H9 (cell line): ENCODE data around the gene MTSS2. TPM values are rescaled to one million over a fixed set of nuclear protein-coding genes. Genes with fewer than 3 reads are reported as not detected.
"Not testable (repeated sequence)": the region's sequence is repeated elsewhere in the genome, so short reads cannot be mapped to it uniquely, and the experiment has no call there.

Source experiments
- DNase-seq: peaks from one replicate; pipeline ENCODE4 v3.0.0-alpha.2; 2017
- H2AFZ ChIP-seq: one replicate; pipeline ENCODE4 v1.6.1; 2013; ENCODE audit warnings: mild to moderate bottlenecking, low read length, control low read depth, moderate library complexity
- H2AK5ac ChIP-seq: 2 replicates; pipeline ENCODE4 v1.6.1; 2013; ENCODE audit warnings: low read length, control low read depth, mixed read lengths; ENCODE audit not compliant: insufficient read length
- H2BK120ac ChIP-seq: one replicate; pipeline ENCODE4 v1.6.1; 2013; ENCODE audit warnings: low read depth, mild to moderate bottlenecking, low read length, control low read depth, inconsistent platforms; ENCODE audit not compliant: poor library complexity, severe bottlenecking
- H2BK12ac ChIP-seq: 2 replicates; pipeline ENCODE4 v1.6.1; 2013; ENCODE audit warnings: low read length, control low read depth, mixed read lengths, low read depth; ENCODE audit not compliant: insufficient read length
- H2BK15ac ChIP-seq: 2 replicates; pipeline ENCODE4 v1.6.1; 2013; ENCODE audit warnings: low read depth, low read length, control low read depth
- H2BK20ac ChIP-seq: one replicate; pipeline ENCODE4 v1.6.1; 2013; ENCODE audit warnings: low read depth, mild to moderate bottlenecking, low read length, control low read depth, inconsistent platforms; ENCODE audit not compliant: poor library complexity, severe bottlenecking
- H2BK5ac ChIP-seq: 2 replicates; pipeline ENCODE4 v1.6.1; 2013; ENCODE audit warnings: low read length, control low read depth, mixed read lengths; ENCODE audit not compliant: insufficient read length
- H3K14ac ChIP-seq: 2 replicates; pipeline ENCODE4 v1.6.1; 2013; ENCODE audit warnings: low read length, control low read depth; ENCODE audit not compliant: insufficient read depth
- H3K18ac ChIP-seq: 2 replicates; pipeline ENCODE4 v1.6.1; 2013; ENCODE audit warnings: low read depth, mild to moderate bottlenecking, mixed read lengths, low read length, control low read depth; ENCODE audit not compliant: insufficient read length
- H3K23ac ChIP-seq: 2 replicates; pipeline ENCODE4 v1.6.1; 2013; ENCODE audit warnings: low read length, control low read depth, mixed read lengths, low read depth; ENCODE audit not compliant: insufficient read length
- H3K23me2 ChIP-seq: 2 replicates; pipeline ENCODE4 v1.6.1; 2013; ENCODE audit warnings: low read depth, mild to moderate bottlenecking, mixed read lengths, low read length, control low read depth; ENCODE audit not compliant: insufficient read length, poor library complexity, severe bottlenecking
- H3K27ac ChIP-seq: 2 replicates; pipeline ENCODE4 v1.5.1; 2013; ENCODE audit warnings: low read length, control low read depth, mixed read lengths, low read depth; ENCODE audit not compliant: insufficient read length
- H3K27me3 ChIP-seq: 2 replicates; pipeline ENCODE4 v1.6.1; 2013; ENCODE audit warnings: low read length, control low read depth, inconsistent platforms; ENCODE audit not compliant: insufficient read depth
- H3K4ac ChIP-seq: 2 replicates; pipeline ENCODE4 v1.6.1; 2013; ENCODE audit warnings: low read depth, mild to moderate bottlenecking, control low read depth, inconsistent platforms, low read length, moderate library complexity
- H3K4me1 ChIP-seq: 2 replicates; pipeline ENCODE4 v1.6.1; 2013; ENCODE audit warnings: low read length, control low read depth, inconsistent platforms; ENCODE audit not compliant: insufficient read depth
- H3K4me2 ChIP-seq: 2 replicates; pipeline ENCODE4 v1.6.1; 2013; ENCODE audit warnings: low read length, control low read depth, mixed read lengths; ENCODE audit not compliant: insufficient read length, insufficient read depth
- H3K56ac ChIP-seq: 2 replicates; pipeline ENCODE4 v1.6.1; 2013; ENCODE audit warnings: low read depth, mild to moderate bottlenecking, mixed read lengths, low read length, control low read depth; ENCODE audit not compliant: insufficient read length
- H3K79me1 ChIP-seq: 2 replicates; pipeline ENCODE4 v1.6.1; 2013; ENCODE audit warnings: low read depth, mild to moderate bottlenecking, moderate library complexity, low read length, control low read depth, inconsistent platforms; ENCODE audit not compliant: insufficient read depth, poor library complexity, severe bottlenecking
- H3K79me2 ChIP-seq: 2 replicates; pipeline ENCODE4 v1.6.1; 2013; ENCODE audit warnings: low read length, control low read depth, inconsistent platforms; ENCODE audit not compliant: insufficient read depth
- H3K9ac ChIP-seq: 2 replicates; pipeline ENCODE4 v1.6.1; 2013; ENCODE audit warnings: low read length, control low read depth, mixed read lengths; ENCODE audit not compliant: insufficient read length; ENCODE audit errors: extremely low read depth
- H3K9me3 ChIP-seq: one replicate; pipeline ENCODE4 v1.6.1; 2013; ENCODE audit warnings: low read depth, low read length, inconsistent platforms; ENCODE audit not compliant: control insufficient read depth
- H3T11ph ChIP-seq: one replicate; pipeline ENCODE4 v1.6.1; 2013; ENCODE audit warnings: mild to moderate bottlenecking, low read length, control low read depth, inconsistent platforms
- H4K20me1 ChIP-seq: one replicate; pipeline ENCODE4 v1.6.1; 2013; ENCODE audit not compliant: control insufficient read depth, insufficient read length, insufficient read depth
- H4K5ac ChIP-seq: 2 replicates; pipeline ENCODE4 v1.6.1; 2013; ENCODE audit warnings: low read depth, mild to moderate bottlenecking, mixed read lengths, low read length, control low read depth; ENCODE audit not compliant: insufficient read length
- H4K8ac ChIP-seq: replicated peaks from 2 replicates; pipeline ENCODE4 v1.6.1; 2013; ENCODE audit warnings: low read length, control low read depth, mixed read lengths, low read depth; ENCODE audit not compliant: insufficient read length
- H4K91ac ChIP-seq: 2 replicates; pipeline ENCODE4 v1.6.1; 2013; ENCODE audit warnings: low read depth, mild to moderate bottlenecking, moderate library complexity, mixed read lengths, low read length, control low read depth; ENCODE audit not compliant: insufficient read length
- H3K27ac Mint-ChIP-seq, 3 experiments: 2 replicates in 2 of 3; 3 replicates in 1 of 3; pipeline ENCODE4 v1.8.0; 2020 to 2021; ENCODE audit warnings: mixed read lengths in 3 of 3, mild to moderate bottlenecking in 1 of 3, moderate library complexity in 1 of 3
- H3K27me3 Mint-ChIP-seq: 2 replicates; pipeline ENCODE4 v1.8.0; 2021; ENCODE audit warnings: low read depth, mild to moderate bottlenecking, moderate library complexity, mixed read lengths
- H3K36me3 Mint-ChIP-seq, 3 experiments: 2 replicates in 2 of 3; 3 replicates in 1 of 3; pipeline ENCODE4 v1.8.0; 2020 to 2021; ENCODE audit warnings: low read depth in 3 of 3, mixed read lengths in 3 of 3; ENCODE audit not compliant: insufficient read depth in 1 of 3
- H3K4me1 Mint-ChIP-seq, 2 experiments: 2 replicates each; pipeline ENCODE4 v1.8.0; 2020; ENCODE audit warnings: mixed read lengths in 2 of 2
- H3K4me3 Mint-ChIP-seq, 2 experiments: 2 replicates in 1 of 2; 3 replicates in 1 of 2; pipeline ENCODE4 v1.8.0; 2020 to 2021; ENCODE audit warnings: mild to moderate bottlenecking in 2 of 2, mixed read lengths in 2 of 2, moderate library complexity in 1 of 2
- H3K9me3 Mint-ChIP-seq, 2 experiments: 2 replicates in 1 of 2; 3 replicates in 1 of 2; pipeline ENCODE4 v1.8.0; 2020; ENCODE audit warnings: mild to moderate bottlenecking in 2 of 2, mixed read lengths in 2 of 2, moderate library complexity in 1 of 2
- WGBS: extraction: QIAGEN DNeasy Blood & Tissue Kit; methylation state at CpG from one replicate; pipeline ENCODE4 v1.1.7; 2013; ENCODE audit warnings: missing lambda C conversion rate, low lambda C conversion rate, mixed read lengths; ENCODE audit not compliant: insufficient read length; ENCODE audit errors: extremely low coverage; 5-methylcytosine and 5-hydroxymethylcytosine counted together
- total RNA-seq: library from RNA; stranded (reverse); gene quantifications from 2 replicates; pipeline ENCODE4 v1.2.1, GENCODE V29; 2021
- TF ChIP-seq, protein P1 (sequence below): fragments of 200-600 bp; sonication (generic); conservative IDR thresholded peaks from 3 replicates; pipeline ENCODE4 v1.8.0; 2021; ENCODE audit warnings: antibody characterized with exemption, mild to moderate bottlenecking

MTSS2 gene
- total RNA-seq, 1 experiment from 2014 or later = 41.0 TPM

DNA sequence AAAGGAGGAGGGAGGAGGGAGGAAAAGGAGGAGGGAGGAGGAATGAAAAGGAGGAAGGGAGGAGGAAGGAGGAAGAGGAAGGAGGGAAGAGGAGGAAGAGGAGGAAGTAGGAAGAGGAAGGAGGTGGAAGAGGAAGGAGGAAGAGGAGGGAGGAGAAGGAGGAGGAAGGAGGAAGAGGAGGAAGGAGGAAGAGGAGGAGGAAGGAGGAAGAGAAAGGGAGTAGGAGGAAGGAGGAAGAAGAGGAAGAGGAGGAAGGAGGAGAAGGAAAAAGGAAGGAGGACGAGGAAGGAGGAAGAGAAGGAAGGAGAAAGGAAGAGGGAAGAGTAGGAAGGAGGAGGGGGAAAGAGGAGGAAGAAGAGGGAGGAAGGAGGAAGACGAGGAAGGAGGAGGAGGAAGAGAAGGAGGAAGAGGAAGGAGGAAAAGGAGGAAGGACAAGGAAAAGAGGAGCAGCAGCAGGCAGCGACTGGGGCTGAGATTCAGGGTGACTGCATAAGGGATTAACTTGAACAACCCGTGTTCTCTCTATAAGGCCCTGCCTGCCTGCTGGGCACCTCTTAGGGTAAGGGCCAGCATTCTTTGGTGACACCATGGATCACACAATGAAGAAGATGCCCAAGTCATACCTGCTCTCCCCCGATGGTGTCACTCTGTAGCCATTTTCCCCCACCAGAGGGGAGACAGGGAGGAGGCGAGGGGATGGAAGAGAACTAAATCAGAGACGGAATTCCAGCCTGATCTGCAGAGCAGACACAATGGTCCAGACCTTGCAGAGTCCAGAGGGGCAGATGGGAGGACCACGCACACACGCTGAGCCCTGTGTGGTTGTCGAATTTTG is 40.9 kb downstream of the MTSS2 start:
- Histone ChIP-seq H4K8ac (no peak overlapping the region), H3K9ac (no peak overlapping the region), H2BK120ac (no peak overlapping the region), H3K14ac (no peak overlapping the region), H3K18ac (no peak overlapping the region), H2AFZ (no peak overlapping the region), H2BK15ac (no peak overlapping the region), H3K56ac (no peak overlapping the region), H3K23ac (no peak overlapping the region), H3T11ph (no peak overlapping the region), H3K27ac (no peak overlapping the region), H3K9me3 (no peaks in the 10 kb centered on the region), H4K91ac (no peak overlapping the region), H3K79me1 (no peaks in the 10 kb centered on the region), H3K23me2 (no peaks in the 10 kb centered on the region), H3K4me1 (no peaks in the 10 kb centered on the region), H2BK5ac (no peak overlapping the region), H2AK5ac (no peak overlapping the region), H3K4ac (no peak overlapping the region), H4K5ac (no peak overlapping the region), H3K27me3 (no peaks in the 10 kb centered on the region), H2BK12ac (no peak overlapping the region), H3K79me2 (no peaks in the 10 kb centered on the region), H4K20me1 (no peaks in the 10 kb centered on the region), H2BK20ac (no peak overlapping the region), H3K4me2 (no peak overlapping the region)
- Mint-ChIP-seq H3K27me3 (no peaks in the 10 kb centered on the region; the same call in 1 of the 2 replicates), H3K4me1 (peaks cover 5 to 6% of the 10 kb centered on the region in 2 experiments), H3K9me3 (peaks cover 4 to 6% of the 10 kb centered on the region in 2 experiments; a peak in 2 of 5 replicates), H3K36me3 (peaks cover 0 to 11% (median 6%) of the 10 kb centered on the region in 3 experiments; a peak in 6 of 7 replicates), H3K27ac (peak overlapping the region in 1 of 3 experiments; percentile 70; a peak in 1 of 7 replicates), H3K4me3 (no peak overlapping the region)
- TF ChIP-seq, protein P1, sequence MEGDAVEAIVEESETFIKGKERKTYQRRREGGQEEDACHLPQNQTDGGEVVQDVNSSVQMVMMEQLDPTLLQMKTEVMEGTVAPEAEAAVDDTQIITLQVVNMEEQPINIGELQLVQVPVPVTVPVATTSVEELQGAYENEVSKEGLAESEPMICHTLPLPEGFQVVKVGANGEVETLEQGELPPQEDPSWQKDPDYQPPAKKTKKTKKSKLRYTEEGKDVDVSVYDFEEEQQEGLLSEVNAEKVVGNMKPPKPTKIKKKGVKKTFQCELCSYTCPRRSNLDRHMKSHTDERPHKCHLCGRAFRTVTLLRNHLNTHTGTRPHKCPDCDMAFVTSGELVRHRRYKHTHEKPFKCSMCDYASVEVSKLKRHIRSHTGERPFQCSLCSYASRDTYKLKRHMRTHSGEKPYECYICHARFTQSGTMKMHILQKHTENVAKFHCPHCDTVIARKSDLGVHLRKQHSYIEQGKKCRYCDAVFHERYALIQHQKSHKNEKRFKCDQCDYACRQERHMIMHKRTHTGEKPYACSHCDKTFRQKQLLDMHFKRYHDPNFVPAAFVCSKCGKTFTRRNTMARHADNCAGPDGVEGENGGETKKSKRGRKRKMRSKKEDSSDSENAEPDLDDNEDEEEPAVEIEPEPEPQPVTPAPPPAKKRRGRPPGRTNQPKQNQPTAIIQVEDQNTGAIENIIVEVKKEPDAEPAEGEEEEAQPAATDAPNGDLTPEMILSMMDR = peak; percentile 12; the same call in 1 of the 3 replicates
- DNase-seq = peak; percentile 31
- no CpG with 5 or more reads among the region's 10 CpGs for WGBS

DNA sequence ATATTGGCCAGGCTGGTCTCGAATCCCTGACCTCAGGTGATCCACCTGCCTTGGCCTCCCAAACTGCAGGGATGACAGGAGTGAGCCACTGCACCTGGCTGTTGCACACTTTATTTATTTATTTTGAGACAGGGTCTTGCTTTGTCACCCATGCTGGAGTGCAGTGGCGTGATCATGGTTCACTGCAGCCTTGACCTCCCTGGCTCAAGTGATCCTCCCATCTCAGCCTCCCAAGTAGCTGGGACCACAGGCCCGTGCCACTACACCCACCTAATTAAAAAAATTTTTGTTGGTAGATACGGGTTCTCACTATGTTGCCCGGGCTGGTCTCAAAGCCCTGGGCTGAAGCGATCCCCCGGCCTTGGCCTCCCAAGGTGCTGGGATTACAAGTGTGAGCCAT is 42.6 kb downstream of the MTSS2 start:
- H2BK15ac ChIP-seq, H4K5ac ChIP-seq, H3K9ac ChIP-seq, H3K27ac ChIP-seq, H3K9me3 ChIP-seq, H3K79me1 ChIP-seq, H3K27ac Mint-ChIP-seq, H3K27me3 ChIP-seq, H4K20me1 ChIP-seq, H2BK20ac ChIP-seq, H3K18ac ChIP-seq, H3K4ac ChIP-seq, H2AK5ac ChIP-seq, H4K8ac ChIP-seq, H3K4me2 ChIP-seq, H3K23ac ChIP-seq, H3K27me3 Mint-ChIP-seq, H2BK120ac ChIP-seq, H3K36me3 Mint-ChIP-seq, H3K4me1 ChIP-seq, DNase-seq, H3T11ph ChIP-seq, H2BK5ac ChIP-seq, H3K23me2 ChIP-seq, H2AFZ ChIP-seq, H3K79me2 ChIP-seq, H3K56ac ChIP-seq, H4K91ac ChIP-seq, H3K4me3 Mint-ChIP-seq, H3K9me3 Mint-ChIP-seq, H2BK12ac ChIP-seq, H3K14ac ChIP-seq: not testable (repeated sequence)
- WGBS = no CpG with 5 or more reads among the region's 7 CpGs
- peaks cover 7 to 16% of the 10 kb centered on the region in 2 experiments for H3K4me1 Mint-ChIP-seq
